ENCODE data around the gene KCNJ6. TPM values are rescaled to one million over a fixed set of nuclear protein-coding genes. Genes with fewer than 3 reads are reported as not detected.

The KCNJ6 gene
- total and polyA plus RNA-seq, 7 experiments from 2014 or later = 0.01 TPM; not detected in 6

GRCh38 chr21:37684115-37684493 is 232.2 kb downstream of the KCNJ6 start:
- CTCF ChIA-PET = no interaction called here
- no peaks in the 10 kb centered on the region for H3K4me1 ChIP-seq (ENCODE audit: control insufficient read depth in 2 of 2, insufficient read depth in 2 of 2, low read length in 2 of 2)
- no peaks in the 10 kb centered on the region for H3K27me3 ChIP-seq (ENCODE audit: control insufficient read depth in 2 of 2, insufficient read depth in 2 of 2, low read length in 2 of 2)
- POLR2A ChIA-PET = no interaction called here
- H3K27ac ChIP-seq (ENCODE audit: low read depth, low read length) = no peak overlapping the region
- no peaks in the 10 kb centered on the region for H3K4me1 Mint-ChIP-seq
- H3K4me3 Mint-ChIP-seq = no peak overlapping the region
- H3K36me3 Mint-ChIP-seq = no peaks in the 10 kb centered on the region
- no peaks in the 10 kb centered on the region for H3K9me3 ChIP-seq (ENCODE audit: control insufficient read depth in 2 of 3, low read length in 3 of 3)
- ATAC-seq (no peak), DNase-seq (no peak)
- H3K27ac Mint-ChIP-seq = no peak overlapping the region
- no peaks in the 10 kb centered on the region for H3K36me3 ChIP-seq (ENCODE audit: control insufficient read depth in 2 of 3, insufficient read depth in 3 of 3, low read length in 3 of 3)
- intact Hi-C loops (cut with micrococcal nuclease) = no loop called here
- no peak overlapping the region for H3K4me3 ChIP-seq (ENCODE audit: low read length)
- H3K27me3 Mint-ChIP-seq = peaks cover 5 to 22% (median 20%) of the 10 kb centered on the region in 5 donors
- no peaks in the 10 kb centered on the region for H3K9me3 Mint-ChIP-seq

DNA sequence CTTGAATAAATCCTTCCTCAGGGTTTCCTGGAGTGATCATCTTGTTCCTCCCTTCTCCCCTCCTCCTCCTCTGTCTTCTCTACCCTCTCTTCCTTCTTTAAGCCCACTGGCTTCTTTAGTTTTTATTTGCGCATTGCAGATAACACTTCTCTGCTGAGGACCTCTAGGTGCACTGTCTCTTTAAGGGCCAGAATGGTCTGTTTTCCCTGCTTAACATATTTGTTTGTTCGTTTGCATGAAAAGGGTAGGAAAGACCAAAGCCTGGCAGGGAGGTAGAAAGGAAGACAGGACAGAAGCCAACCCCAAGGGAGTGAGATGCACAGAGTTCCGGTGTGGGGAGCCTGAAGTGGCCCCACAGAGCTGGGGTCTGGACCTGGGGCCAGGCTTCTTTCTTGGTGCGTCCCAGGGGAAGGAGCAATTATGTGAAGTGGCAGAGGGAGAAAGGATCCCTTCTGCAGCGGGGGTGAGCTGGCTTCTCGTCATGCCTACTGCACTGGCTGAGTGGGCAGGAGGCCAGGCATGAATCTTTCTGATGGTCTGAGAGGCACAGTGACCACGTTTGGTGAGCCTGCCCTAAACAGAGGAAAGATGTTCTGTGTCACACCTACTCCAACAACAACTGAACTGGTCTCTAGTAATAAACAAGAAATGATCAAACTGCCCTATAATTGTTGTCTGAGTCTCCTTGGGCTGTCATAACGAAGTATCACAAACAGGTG is 232.7 kb downstream of the KCNJ6 start:
- CTCF ChIA-PET = no interaction called here
- H3K27ac Mint-ChIP-seq = no peak overlapping the region
- no peak overlapping the region for H3K27ac ChIP-seq (ENCODE audit: low read depth, low read length)
- H3K4me3 ChIP-seq (ENCODE audit: low read length) = no peak overlapping the region
- no peak overlapping the region for H3K4me3 Mint-ChIP-seq
- no peaks in the 10 kb centered on the region for H3K36me3 ChIP-seq (ENCODE audit: control insufficient read depth in 2 of 3, insufficient read depth in 3 of 3, low read length in 3 of 3)
- peaks cover 0 to under 1% (median 0%) of the 10 kb centered on the region in 11 donors for H3K9me3 Mint-ChIP-seq
- no peaks in the 10 kb centered on the region for H3K9me3 ChIP-seq (ENCODE audit: control insufficient read depth in 2 of 3, low read length in 3 of 3)
- H3K4me1 ChIP-seq (ENCODE audit: control insufficient read depth in 2 of 2, insufficient read depth in 2 of 2, low read length in 2 of 2) = no peaks in the 10 kb centered on the region
- POLR2A ChIA-PET = no interaction called here
- intact Hi-C loops (cut with micrococcal nuclease) = no loop called here
- peaks cover 5 to 22% (median 20%) of the 10 kb centered on the region in 5 donors for H3K27me3 Mint-ChIP-seq
- DNase-seq = no peak
- H3K36me3 Mint-ChIP-seq = no peaks in the 10 kb centered on the region
- no peaks in the 10 kb centered on the region for H3K27me3 ChIP-seq (ENCODE audit: control insufficient read depth in 2 of 2, insufficient read depth in 2 of 2, low read length in 2 of 2)
- ATAC-seq = no peak
- no peaks in the 10 kb centered on the region for H3K4me1 Mint-ChIP-seq

- H3K9me3 ChIP-seq (ENCODE audit: control insufficient read depth in 2 of 3, low read length in 3 of 3) = no peaks in the 10 kb centered on the region
- intact Hi-C loops (cut with micrococcal nuclease) = no loop called here
- H3K27me3 ChIP-seq (ENCODE audit: control insufficient read depth in 2 of 2, insufficient read depth in 2 of 2, low read length in 2 of 2) = no peaks in the 10 kb centered on the region
- no peak for ATAC-seq
- DNase-seq = no peak
- Mint-ChIP-seq H3K4me3 (no peak overlapping the region), H3K36me3 (no peaks in the 10 kb centered on the region), H3K4me1 (no peaks in the 10 kb centered on the region), H3K27ac (no peak overlapping the region), H3K27me3 (peaks cover 7 to 26% (median 20%) of the 10 kb centered on the region in 5 donors), H3K9me3 (peaks cover 0 to 2% (median 0%) of the 10 kb centered on the region in 11 donors)
- CTCF ChIA-PET = no interaction called here
- H3K27ac ChIP-seq (ENCODE audit: low read depth, low read length) = no peak overlapping the region
- POLR2A ChIA-PET = no interaction called here
- H3K4me1 ChIP-seq (ENCODE audit: control insufficient read depth in 2 of 2, insufficient read depth in 2 of 2, low read length in 2 of 2) = no peaks in the 10 kb centered on the region
- no peaks in the 10 kb centered on the region for H3K36me3 ChIP-seq (ENCODE audit: control insufficient read depth in 2 of 3, insufficient read depth in 3 of 3, low read length in 3 of 3)
- no peak overlapping the region for H3K4me3 ChIP-seq (ENCODE audit: low read length)
Observed at GRCh38 chr21:37682966-37683365, 233.3 kb downstream of the KCNJ6 start.

- H3K9me3 Mint-ChIP-seq = peaks cover 0 to 2% (median 0%) of the 10 kb centered on the region in 11 donors
- H3K27me3 Mint-ChIP-seq = peaks cover 24 to 51% (median 41%) of the 10 kb centered on the region in 5 donors
- peaks cover 0 to 2% (median 0%) of the 10 kb centered on the region in 7 donors for H3K4me1 Mint-ChIP-seq
- DNase-seq = no peak
- Histone ChIP-seq H3K36me3 (ENCODE audit: control insufficient read depth in 2 of 3, insufficient read depth in 3 of 3, low read length in 3 of 3) (no peaks in the 10 kb centered on the region), H3K4me3 (ENCODE audit: low read length) (no peak overlapping the region), H3K27ac (ENCODE audit: low read depth, low read length) (no peak overlapping the region), H3K4me1 (ENCODE audit: control insufficient read depth in 2 of 2, insufficient read depth in 2 of 2, low read length in 2 of 2) (no peaks in the 10 kb centered on the region), H3K27me3 (ENCODE audit: control insufficient read depth in 2 of 2, insufficient read depth in 2 of 2, low read length in 2 of 2) (no peaks in the 10 kb centered on the region), H3K9me3 (ENCODE audit: control insufficient read depth in 2 of 3, low read length in 3 of 3) (no peaks in the 10 kb centered on the region)
- POLR2A ChIA-PET = no interaction called here
- H3K36me3 Mint-ChIP-seq = no peaks in the 10 kb centered on the region
- H3K4me3 Mint-ChIP-seq = no peak overlapping the region
- intact Hi-C loops (cut with micrococcal nuclease) = loop anchor here in 1 of 2 donors (10.0 kb wide), 1 partner anchor 678 kb away; no protein-coding TSS in a partner anchor
- CTCF ChIA-PET = interaction anchor here (0.6 to 1.6 kb wide), 2 partner anchors 9 to 678 kb away, joined by 4 read pairs; no protein-coding TSS in a partner anchor
- H3K27ac Mint-ChIP-seq = no peak overlapping the region
- no peak for ATAC-seq
Observed at GRCh38 chr21:37677006-37677405, 239.3 kb downstream of the KCNJ6 start.

- ChIA-PET POLR2A (no interaction called here), CTCF (interaction anchor here (0.6 kb wide), 1 partner anchor 111 kb away, joined by 4 read pairs; no protein-coding TSS in a partner anchor)
- Mint-ChIP-seq H3K9me3 (peaks cover 0 to 2% (median 0%) of the 10 kb centered on the region in 11 donors), H3K27me3 (peaks cover 18 to 50% (median 29%) of the 10 kb centered on the region in 5 donors), H3K4me1 (peaks cover 0 to 2% (median 0%) of the 10 kb centered on the region in 7 donors), H3K4me3 (no peak overlapping the region), H3K27ac (peak overlapping the region in 1 of 9 donors; percentile 70), H3K36me3 (no peaks in the 10 kb centered on the region)
- Histone ChIP-seq H3K9me3 (ENCODE audit: control insufficient read depth in 2 of 3, low read length in 3 of 3) (no peaks in the 10 kb centered on the region), H3K4me1 (ENCODE audit: control insufficient read depth in 2 of 2, insufficient read depth in 2 of 2, low read length in 2 of 2) (no peaks in the 10 kb centered on the region), H3K27ac (ENCODE audit: low read depth, low read length) (no peak overlapping the region), H3K4me3 (ENCODE audit: low read length) (no peak overlapping the region), H3K27me3 (ENCODE audit: control insufficient read depth in 2 of 2, insufficient read depth in 2 of 2, low read length in 2 of 2) (no peaks in the 10 kb centered on the region), H3K36me3 (ENCODE audit: control insufficient read depth in 2 of 3, insufficient read depth in 3 of 3, low read length in 3 of 3) (no peaks in the 10 kb centered on the region)
- DNase-seq (peak; percentile 20 to 66 (median 38)), ATAC-seq (peak; percentile 67)
- intact Hi-C loops (cut with micrococcal nuclease) = loop anchor here (2.0 to 10.0 kb wide), 2 partner anchors 111 to 679 kb away; no protein-coding TSS in a partner anchor
Observed at GRCh38 chr21:37675202-37675801, 241.0 kb downstream of the KCNJ6 start.

DNA sequence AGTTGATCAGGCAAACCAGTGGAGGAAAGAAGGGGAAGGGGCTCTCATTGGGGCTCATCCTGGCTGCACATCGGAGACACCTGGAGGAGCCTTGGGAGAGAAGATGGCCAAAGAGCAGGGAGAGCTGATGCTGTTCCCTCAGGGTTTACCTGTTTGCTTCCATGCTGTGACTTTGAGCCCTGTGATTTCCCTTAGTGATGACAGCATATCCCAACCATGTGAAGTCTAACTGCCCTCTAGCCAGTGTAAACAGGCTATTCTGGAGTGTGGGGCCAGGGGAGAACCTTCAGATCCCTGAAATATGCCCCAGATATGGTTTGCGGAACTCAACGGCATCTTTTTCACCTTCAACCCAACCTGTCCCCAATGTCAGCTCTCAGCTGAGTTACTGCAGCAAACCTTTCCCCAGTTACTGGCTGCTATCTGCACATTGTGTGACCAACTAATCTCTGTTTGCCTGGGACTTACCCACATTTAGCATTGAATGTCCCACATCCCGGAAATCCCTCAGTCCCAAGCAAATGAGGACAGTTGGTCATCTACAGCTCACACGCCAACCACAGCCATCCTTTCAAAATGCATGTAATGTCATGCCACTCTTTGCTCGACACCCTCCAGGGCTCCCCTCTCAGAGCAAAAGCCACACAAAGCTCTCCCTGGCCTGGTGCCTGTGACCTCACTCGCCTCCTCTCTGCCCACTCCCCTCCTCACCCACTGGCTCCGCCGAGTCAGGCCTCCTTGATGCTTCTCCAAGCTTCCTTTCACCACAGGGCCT is 242.3 kb downstream of the KCNJ6 start:
- Mint-ChIP-seq H3K4me3 (no peak overlapping the region), H3K4me1 (peaks cover 0 to 2% (median 0%) of the 10 kb centered on the region in 7 donors), H3K27ac (no peak overlapping the region), H3K27me3 (peaks cover 18 to 50% (median 29%) of the 10 kb centered on the region in 5 donors), H3K9me3 (peaks cover 0 to 2% (median 0%) of the 10 kb centered on the region in 11 donors), H3K36me3 (no peaks in the 10 kb centered on the region)
- Histone ChIP-seq H3K27me3 (ENCODE audit: control insufficient read depth in 2 of 2, insufficient read depth in 2 of 2, low read length in 2 of 2) (no peaks in the 10 kb centered on the region), H3K27ac (ENCODE audit: low read depth, low read length) (no peak overlapping the region), H3K36me3 (ENCODE audit: control insufficient read depth in 2 of 3, insufficient read depth in 3 of 3, low read length in 3 of 3) (no peaks in the 10 kb centered on the region), H3K9me3 (ENCODE audit: control insufficient read depth in 2 of 3, low read length in 3 of 3) (no peaks in the 10 kb centered on the region), H3K4me3 (ENCODE audit: low read length) (no peak overlapping the region), H3K4me1 (ENCODE audit: control insufficient read depth in 2 of 2, insufficient read depth in 2 of 2, low read length in 2 of 2) (no peaks in the 10 kb centered on the region)
- intact Hi-C loops (cut with micrococcal nuclease) = loop anchor here (2.0 to 10.0 kb wide), 2 partner anchors 109 to 681 kb away; no protein-coding TSS in a partner anchor
- ATAC-seq = no peak
- POLR2A ChIA-PET = no interaction called here
- DNase-seq = no peak
- CTCF ChIA-PET = interaction anchor here (0.6 kb wide), 1 partner anchor 481 kb away, joined by 5 read pairs; no protein-coding TSS in a partner anchor
